Transverse colon (tissue), 4 donors: ENCODE results near the gene ATP13A2.

Source experiments
- EP300 ChIP-seq: sonication (generic); formaldehyde crosslinking; IDR thresholded peaks from one replicate; pipeline ENCODE4 v1.6.1; 2017; ENCODE audit warnings: antibody characterized with exemption, low read depth
- POLR2A ChIP-seq: fragments of 450-650 bp; IDR thresholded peaks from one replicate; pipeline ENCODE4 v1.6.1; 2016; ENCODE audit warnings: antibody characterized with exemption, mild to moderate bottlenecking, moderate library complexity
- POLR2AphosphoS5 ChIP-seq, 3 donors: sonication (generic); formaldehyde crosslinking; IDR thresholded peaks; one replicate each; pipeline ENCODE4 v1.6.1; 2016; ENCODE audit warnings: antibody characterized with exemption in 3 of 3
- TF ChIP-seq, protein P1 (sequence below), 5 experiments: fragments of 200-600 bp in 3 of 5; fragments of 450-650 bp in 2 of 5; sonication (generic) in 3 of 5; IDR thresholded peaks; 1 replicate in 2 of 5; 2 replicates in 3 of 5; pipeline ENCODE4 v1.5.1; 2016 to 2017; ENCODE audit warnings: antibody characterized with exemption in 5 of 5, inconsistent platforms in 3 of 5, mild to moderate bottlenecking in 2 of 5, moderate library complexity in 1 of 5

DNA sequence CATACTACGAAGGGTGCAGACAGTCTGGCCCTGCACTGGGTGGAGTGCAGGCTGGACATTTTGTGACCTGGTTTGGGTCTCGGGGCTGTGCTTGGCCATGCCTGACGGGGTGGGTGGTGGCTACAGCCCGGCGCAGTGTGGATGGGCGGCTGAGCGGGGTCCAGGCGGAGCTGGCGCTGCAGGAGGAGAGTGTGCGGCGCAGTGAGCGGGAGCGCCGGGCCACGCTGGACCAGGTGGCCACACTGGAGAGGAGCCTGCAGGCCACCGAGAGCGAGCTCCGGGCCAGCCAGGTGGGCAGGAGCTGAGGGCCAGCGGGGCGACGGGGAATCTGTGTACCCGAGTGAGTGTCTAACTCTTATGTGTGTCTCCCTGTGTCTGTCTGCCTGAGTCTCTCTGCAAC lies 45.4 kb downstream of the ATP13A2 start:
- TF ChIP-seq, protein P1, sequence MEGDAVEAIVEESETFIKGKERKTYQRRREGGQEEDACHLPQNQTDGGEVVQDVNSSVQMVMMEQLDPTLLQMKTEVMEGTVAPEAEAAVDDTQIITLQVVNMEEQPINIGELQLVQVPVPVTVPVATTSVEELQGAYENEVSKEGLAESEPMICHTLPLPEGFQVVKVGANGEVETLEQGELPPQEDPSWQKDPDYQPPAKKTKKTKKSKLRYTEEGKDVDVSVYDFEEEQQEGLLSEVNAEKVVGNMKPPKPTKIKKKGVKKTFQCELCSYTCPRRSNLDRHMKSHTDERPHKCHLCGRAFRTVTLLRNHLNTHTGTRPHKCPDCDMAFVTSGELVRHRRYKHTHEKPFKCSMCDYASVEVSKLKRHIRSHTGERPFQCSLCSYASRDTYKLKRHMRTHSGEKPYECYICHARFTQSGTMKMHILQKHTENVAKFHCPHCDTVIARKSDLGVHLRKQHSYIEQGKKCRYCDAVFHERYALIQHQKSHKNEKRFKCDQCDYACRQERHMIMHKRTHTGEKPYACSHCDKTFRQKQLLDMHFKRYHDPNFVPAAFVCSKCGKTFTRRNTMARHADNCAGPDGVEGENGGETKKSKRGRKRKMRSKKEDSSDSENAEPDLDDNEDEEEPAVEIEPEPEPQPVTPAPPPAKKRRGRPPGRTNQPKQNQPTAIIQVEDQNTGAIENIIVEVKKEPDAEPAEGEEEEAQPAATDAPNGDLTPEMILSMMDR (IDR thresholded peaks at IDR 0.05): no peak
- no peak for TF ChIP-seq POLR2AphosphoS5 (IDR thresholded peaks at IDR 0.05)
- TF ChIP-seq EP300: no peak
- no peak for TF ChIP-seq POLR2A
